Suprapubic skin (tissue), 4 donors: ENCODE data around the gene NPAS2.

ENCODE experiments used
- CTCF ChIP-seq, 2 donors: fragments of 200-600 bp in 1 of 2; fragments of 450-650 bp in 1 of 2; sonication (generic) in 1 of 2; IDR thresholded peaks; one replicate each; pipeline ENCODE4 v1.5.1; 2016 to 2019; ENCODE audit warnings: antibody characterized with exemption in 2 of 2, mild to moderate bottlenecking in 1 of 2, moderate library complexity in 1 of 2
- EP300 ChIP-seq: sonication (generic); formaldehyde crosslinking; IDR thresholded peaks from one replicate; pipeline ENCODE4 v1.6.1; 2017; ENCODE audit warnings: antibody characterized with exemption
- POLR2A ChIP-seq, 2 donors: fragments of 450-650 bp; IDR thresholded peaks; one replicate each; pipeline ENCODE4 v1.6.1; 2017; ENCODE audit warnings: antibody characterized with exemption in 2 of 2, mild to moderate bottlenecking in 2 of 2, moderate library complexity in 2 of 2
- POLR2AphosphoS5 ChIP-seq, 3 donors: sonication (generic); formaldehyde crosslinking; IDR thresholded peaks; one replicate each; pipeline ENCODE4 v1.6.1; 2017; ENCODE audit warnings: antibody characterized with exemption in 3 of 3

- TF ChIP-seq CTCF (IDR thresholded peaks at IDR 0.05) (no peak), POLR2A (IDR thresholded peaks at IDR 0.05) (no peak), EP300 (no peak), POLR2AphosphoS5 (IDR thresholded peaks at IDR 0.05) (no peak)
Measured at GRCh38 chr2:100882645-100883613, 63.0 kb downstream of the NPAS2 start.
